Measurements from ENCODE around the gene ZC3H8.

ZC3H8 gene

DNA sequence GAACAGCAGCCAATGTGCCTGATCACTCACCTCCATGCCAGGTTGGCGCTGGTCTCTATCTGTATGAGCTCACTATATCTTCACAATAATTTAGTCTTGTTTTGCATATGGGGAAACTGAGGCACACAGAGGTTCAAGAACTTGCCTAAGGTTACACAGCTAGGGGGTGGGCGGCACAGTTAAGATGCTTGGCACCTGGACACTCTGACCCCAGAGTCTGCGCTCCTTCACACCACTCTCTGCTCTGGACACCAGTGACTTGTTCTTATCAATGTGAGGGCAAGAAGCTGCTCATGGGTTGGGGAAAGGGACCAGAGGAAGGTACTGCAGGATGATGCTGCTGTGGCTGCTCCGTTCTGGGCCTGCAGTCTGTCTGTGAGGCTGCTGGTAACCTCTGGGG lies 89.5 kb downstream of the ZC3H8 start:
- TF ChIP-seq CTCF (IDR thresholded peaks at IDR 0.05), result no peak

DNA sequence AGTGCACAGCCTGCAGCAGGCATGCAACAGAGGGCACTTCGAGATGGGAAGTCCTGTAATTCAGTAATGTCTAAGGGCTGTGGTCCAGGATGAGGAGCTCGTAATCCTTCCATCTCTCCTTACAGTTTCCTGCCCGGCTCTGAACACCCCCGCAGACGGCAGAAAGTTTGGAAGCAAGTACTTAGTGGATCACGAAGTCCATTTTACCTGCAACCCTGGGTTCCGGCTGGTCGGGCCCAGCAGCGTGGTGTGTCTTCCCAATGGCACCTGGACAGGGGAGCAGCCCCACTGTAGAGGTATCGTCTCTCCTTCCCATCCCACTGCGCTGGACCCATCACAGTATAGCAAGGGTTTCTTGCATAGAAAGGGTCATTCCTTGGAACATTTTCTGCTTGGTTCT lies 90.0 kb downstream of the ZC3H8 start:
- no peak for TF ChIP-seq CTCF (IDR thresholded peaks at IDR 0.05)

GRCh38 chr2:112163541-112163981 lies 91.3 kb downstream of the ZC3H8 start:
- no peak for TF ChIP-seq CTCF (IDR thresholded peaks at IDR 0.05)

GRCh38 chr2:112162956-112163355 lies 91.9 kb downstream of the ZC3H8 start:
- TF ChIP-seq CTCF (IDR thresholded peaks at IDR 0.05), result no peak

- no peak for TF ChIP-seq CTCF (IDR thresholded peaks at IDR 0.05)
Measured at GRCh38 chr2:112162341-112162740, 92.5 kb downstream of the ZC3H8 start.

Measured in LNCAP (cell line).